Islet precursor cell (in vitro differentiated cells): Measurements from ENCODE around the gene SLC35F3.
"Not testable (repeated sequence)": the region's sequence is repeated elsewhere in the genome, so short reads cannot be mapped to it uniquely, and the experiment has no call there.

Experiments
- DNase-seq: peaks from one replicate; pipeline ENCODE4 v3.0.0-alpha.2; 2018

Gene SLC35F3

GRCh38 chr1:234111458-234112142 is 207.1 kb downstream of the SLC35F3 start:
- DNase-seq, result peak; percentile 91

GRCh38 chr1:234114648-234115307 is 210.3 kb downstream of the SLC35F3 start:
- no peak for DNase-seq

GRCh38 chr1:234118911-234119310 is 214.4 kb downstream of the SLC35F3 start:
- no peak for DNase-seq

GRCh38 chr1:234119431-234119830 is 215.0 kb downstream of the SLC35F3 start:
- no peak for DNase-seq

- DNase-seq, result no peak
Observed at GRCh38 chr1:234120327-234120944, 216.0 kb downstream of the SLC35F3 start.

- DNase-seq, result not testable (repeated sequence)
Observed at GRCh38 chr1:234121659-234122058, 217.2 kb downstream of the SLC35F3 start.

- not testable (repeated sequence) for DNase-seq
Observed at GRCh38 chr1:234122571-234122970, 218.1 kb downstream of the SLC35F3 start.

- DNase-seq, result no peak
Observed at GRCh38 chr1:234123867-234124266, 219.4 kb downstream of the SLC35F3 start.

- peak; percentile 92 for DNase-seq
Observed at GRCh38 chr1:234125283-234125682, 220.8 kb downstream of the SLC35F3 start.

- DNase-seq, result no peak
Observed at GRCh38 chr1:234125714-234126113, 221.2 kb downstream of the SLC35F3 start.

GRCh38 chr1:234127026-234127671 is 222.7 kb downstream of the SLC35F3 start:
- no peak for DNase-seq

- no peak for DNase-seq
Observed at GRCh38 chr1:234132795-234133194, 228.3 kb downstream of the SLC35F3 start.

GRCh38 chr1:234134878-234135277 is 230.4 kb downstream of the SLC35F3 start:
- DNase-seq, result no peak

- no peak for DNase-seq
Observed at GRCh38 chr1:234135501-234135900, 231.0 kb downstream of the SLC35F3 start.

GRCh38 chr1:234136073-234136472 is 231.6 kb downstream of the SLC35F3 start:
- DNase-seq, result no peak

GRCh38 chr1:234139966-234140365 is 235.5 kb downstream of the SLC35F3 start:
- DNase-seq, result no peak

- DNase-seq, result no peak
Observed at GRCh38 chr1:234140388-234140787, 235.9 kb downstream of the SLC35F3 start.

GRCh38 chr1:234141006-234141405 is 236.5 kb downstream of the SLC35F3 start:
- DNase-seq, result no peak

- DNase-seq, result no peak
Observed at GRCh38 chr1:234143681-234144080, 239.2 kb downstream of the SLC35F3 start.

- no peak for DNase-seq
Observed at GRCh38 chr1:234144901-234145300, 240.4 kb downstream of the SLC35F3 start.

GRCh38 chr1:234148350-234148749 is 243.9 kb downstream of the SLC35F3 start:
- DNase-seq, result no peak

GRCh38 chr1:234148816-234149215 is 244.3 kb downstream of the SLC35F3 start:
- DNase-seq, result no peak

- DNase-seq, result no peak
Observed at GRCh38 chr1:234149217-234149616, 244.7 kb downstream of the SLC35F3 start.

GRCh38 chr1:234150892-234151291 is 246.4 kb downstream of the SLC35F3 start:
- no peak for DNase-seq
